Measurements from ENCODE around the gene PRKAA2.

PRKAA2 gene

GRCh38 chr1:56710646-56711045 lies 65.5 kb downstream of the PRKAA2 start:
- H3K27me3 ChIP-seq (ENCODE audit: insufficient read depth, low read depth), result no peaks in the 10 kb centered on the region
- TF ChIP-seq CTCF (conservative IDR thresholded peaks at IDR 0.05; ENCODE audit: low read depth, low read length), result no peak
- no peak overlapping the region for H2AFZ ChIP-seq (ENCODE audit: low read depth)
- no peaks in the 10 kb centered on the region for H4K20me1 ChIP-seq (ENCODE audit: insufficient read depth)
- H3K27ac ChIP-seq, result no peak overlapping the region
- no peaks in the 10 kb centered on the region for H3K79me2 ChIP-seq (ENCODE audit: insufficient read depth, low read depth)
- H3K4me1 ChIP-seq (ENCODE audit: low read depth, poor library complexity, severe bottlenecking), result peaks cover 11% of the 10 kb centered on the region
- no peaks in the 10 kb centered on the region for H3K36me3 ChIP-seq (ENCODE audit: insufficient read depth)
- H3K4me3 ChIP-seq (IDR thresholded peaks at IDR 0.05; ENCODE audit: insufficient read depth, low read depth, low read length), result no peak overlapping the region
- no peak overlapping the region for H3K9ac ChIP-seq
- H3K4me2 ChIP-seq, result no peak overlapping the region

GRCh38 chr1:56712150-56712549 lies 67.0 kb downstream of the PRKAA2 start:
- peaks cover 11% of the 10 kb centered on the region for H3K4me1 ChIP-seq (ENCODE audit: low read depth, poor library complexity, severe bottlenecking)

GRCh38 chr1:56713112-56713511 lies 68.0 kb downstream of the PRKAA2 start:
- Histone ChIP-seq H3K4me1 (ENCODE audit: low read depth, poor library complexity, severe bottlenecking) (peaks cover 6% of the 10 kb centered on the region), H4K20me1 (ENCODE audit: insufficient read depth) (no peaks in the 10 kb centered on the region), H3K79me2 (ENCODE audit: insufficient read depth, low read depth) (no peaks in the 10 kb centered on the region), H3K36me3 (ENCODE audit: insufficient read depth) (no peaks in the 10 kb centered on the region), H3K9ac (no peak overlapping the region), H2AFZ (ENCODE audit: low read depth) (no peak overlapping the region), H3K4me2 (no peak overlapping the region), H3K27me3 (ENCODE audit: insufficient read depth, low read depth) (no peaks in the 10 kb centered on the region), H3K27ac (no peak overlapping the region), H3K4me3 (IDR thresholded peaks at IDR 0.05; ENCODE audit: insufficient read depth, low read depth, low read length) (no peak overlapping the region)
- no peak for TF ChIP-seq CTCF (conservative IDR thresholded peaks at IDR 0.05; ENCODE audit: low read depth, low read length)

More at GRCh38 chr1:56712150-56712549, 67.0 kb downstream of the PRKAA2 start:
- TF ChIP-seq CTCF (conservative IDR thresholded peaks at IDR 0.05; ENCODE audit: low read depth, low read length), result no peak
- Histone ChIP-seq H3K36me3 (ENCODE audit: insufficient read depth) (no peaks in the 10 kb centered on the region), H3K9ac (no peak overlapping the region), H3K27me3 (ENCODE audit: insufficient read depth, low read depth) (no peaks in the 10 kb centered on the region), H3K27ac (no peak overlapping the region), H3K4me2 (no peak overlapping the region), H3K79me2 (ENCODE audit: insufficient read depth, low read depth) (no peaks in the 10 kb centered on the region), H3K4me3 (IDR thresholded peaks at IDR 0.05; ENCODE audit: insufficient read depth, low read depth, low read length) (no peak overlapping the region), H2AFZ (ENCODE audit: low read depth) (no peak overlapping the region), H4K20me1 (ENCODE audit: insufficient read depth) (no peaks in the 10 kb centered on the region)

- Histone ChIP-seq H3K27me3 (ENCODE audit: insufficient read depth, low read depth) (no peaks in the 10 kb centered on the region), H3K36me3 (ENCODE audit: insufficient read depth) (no peaks in the 10 kb centered on the region), H2AFZ (ENCODE audit: low read depth) (no peak overlapping the region), H3K4me1 (ENCODE audit: low read depth, poor library complexity, severe bottlenecking) (no peaks in the 10 kb centered on the region), H3K4me3 (IDR thresholded peaks at IDR 0.05; ENCODE audit: insufficient read depth, low read depth, low read length) (no peak overlapping the region), H3K9ac (no peak overlapping the region), H3K79me2 (ENCODE audit: insufficient read depth, low read depth) (no peaks in the 10 kb centered on the region), H4K20me1 (ENCODE audit: insufficient read depth) (no peaks in the 10 kb centered on the region), H3K27ac (no peak overlapping the region), H3K4me2 (no peak overlapping the region)
- no peak for TF ChIP-seq CTCF (conservative IDR thresholded peaks at IDR 0.05; ENCODE audit: low read depth, low read length)
Observed at GRCh38 chr1:56715156-56715555, 70.0 kb downstream of the PRKAA2 start.

All from KMS-11 (cell line).